GM12878 (cell line): ENCODE results near the gene TBC1D20. TPM values are rescaled to one million over a fixed set of nuclear protein-coding genes. Genes with fewer than 3 reads are reported as not detected.

Experiments used
- polyA plus RNA-seq, 11 experiments: library from polyadenylated mRNA; depleted of rRNA in 4 of 11; unstranded in 6 of 11; stranded (reverse) in 5 of 11; fragments of >200 nt; fragmentation: Nextera tagmentation in 4 of 11; fragmentation: Illumina TruSeq in 1 of 11; extraction: Ambion mirVana in 4 of 11; extraction: Trizol in 1 of 11; gene quantifications; 1 replicate in 1 of 11; 2 replicates in 10 of 11; pipeline versions ENCODE4 v1.2.1 to v1.2.3, GENCODE V29; 2011 to 2016; ENCODE audit warnings: inconsistent platforms in 2 of 11, missing spikeins in 2 of 11, low read depth in 1 of 11
- small RNA-seq: library from RNA; depleted of rRNA; stranded (forward); fragments of <200 nt; gene quantifications from one replicate; pipeline ENCODE3, GENCODE V24; 2014
- total RNA-seq, 4 experiments: library from RNA; depleted of rRNA in 3 of 4; stranded (reverse); fragments of >200 nt in 3 of 4; fragmentation: Illumina TruSeq in 1 of 4; extraction: Trizol in 1 of 4; gene quantifications; 2 replicates each; pipeline versions ENCODE4 v1.2.1 to v1.2.3, GENCODE V29; 2013 to 2021

TBC1D20 gene
- total and polyA plus RNA-seq, 10 of the 15 experiments (the other 5 are each of a cell fraction or from before 2014, with no cell fraction given), result 4.3 to 17.9 (median 11.2) TPM

Small RNA genes lying within 50 kb of the gene (small RNA-seq; reads per million reads assigned to genes)
- gene RF00019, result not detected

Other genes starting within 250 kb of the TBC1D20 start
Only the 7 nearest of the 12 such genes appear.
- 36.1 TPM in 2 replicates for gene ZCCHC3, start 165.0 kb downstream of the TBC1D20 start, total RNA-seq (2014; rRNA removed)
- gene ZCCHC3, start 165.0 kb downstream of the TBC1D20 start, total RNA-seq (2014; rRNA removed; fragmentation: Illumina TruSeq; extraction: Trizol), result 13.8 and 15.3 TPM in 2 replicates
- 31.9 and 32.8 TPM in 2 replicates for gene ZCCHC3, start 165.0 kb downstream of the TBC1D20 start, total RNA-seq (2021)
- gene ZCCHC3, start 165.0 kb downstream of the TBC1D20 start, polyA plus RNA-seq (2011; rRNA removed), result 31.3 and 33.1 TPM in 2 replicates
- 20.2 and 21.9 TPM in 2 replicates for gene ZCCHC3, start 165.0 kb downstream of the TBC1D20 start, polyA plus RNA-seq (2014; fragmentation: Illumina TruSeq; extraction: Trizol)
- 10 to 100 TPM in 1 of 2 experiments, 1 to 10 TPM in 1; 5.3 to 10.8 TPM for gene ZCCHC3, start 165.0 kb downstream of the TBC1D20 start, polyA plus RNA-seq (2014; fragmentation: Nextera tagmentation; extraction: Ambion mirVana)
- gene ZCCHC3, start 165.0 kb downstream of the TBC1D20 start, polyA plus RNA-seq (2014; rRNA removed), result 32.1 and 33.5 TPM in 2 replicates
- gene ZCCHC3, start 165.0 kb downstream of the TBC1D20 start, polyA plus RNA-seq (2016; fragmentation: Nextera tagmentation; extraction: Ambion mirVana), result 10 to 100 TPM in 1 of 2 experiments, 1 to 10 TPM in 1; 7.7 to 14.1 TPM
- 2.8 and 3.3 TPM in 2 replicates for gene SOX12, start 137.0 kb downstream of the TBC1D20 start, total RNA-seq (2014; rRNA removed)
- 0.92 and 1.1 TPM in 2 replicates for gene SOX12, start 137.0 kb downstream of the TBC1D20 start, total RNA-seq (2014; rRNA removed; fragmentation: Illumina TruSeq; extraction: Trizol)
- gene SOX12, start 137.0 kb downstream of the TBC1D20 start, total RNA-seq (2021), result 17.9 TPM in 2 replicates
- gene SOX12, start 137.0 kb downstream of the TBC1D20 start, polyA plus RNA-seq (2011; rRNA removed), result 1.1 and 1.7 TPM in 2 replicates
- 1.5 and 3.2 TPM in 2 replicates for gene SOX12, start 137.0 kb downstream of the TBC1D20 start, polyA plus RNA-seq (2014; fragmentation: Illumina TruSeq; extraction: Trizol)
- gene SOX12, start 137.0 kb downstream of the TBC1D20 start, polyA plus RNA-seq (2014; fragmentation: Nextera tagmentation; extraction: Ambion mirVana), result under 1 TPM; 0.50 to 0.71 TPM
- 5.0 and 7.5 TPM in 2 replicates for gene SOX12, start 137.0 kb downstream of the TBC1D20 start, polyA plus RNA-seq (2014; rRNA removed)
- gene SOX12, start 137.0 kb downstream of the TBC1D20 start, polyA plus RNA-seq (2016; fragmentation: Nextera tagmentation; extraction: Ambion mirVana), result 1 to 10 TPM in 1 of 2 experiments, under 1 TPM in 1; 0.88 to 1.0 TPM
- 9.1 and 10.5 TPM in 2 replicates for gene NRSN2, start 115.4 kb downstream of the TBC1D20 start, total RNA-seq (2014; rRNA removed)
- 6.9 and 8.9 TPM in 2 replicates for gene NRSN2, start 115.4 kb downstream of the TBC1D20 start, total RNA-seq (2014; rRNA removed; fragmentation: Illumina TruSeq; extraction: Trizol)
- gene NRSN2, start 115.4 kb downstream of the TBC1D20 start, total RNA-seq (2021), result 21.9 and 24.7 TPM in 2 replicates
- gene NRSN2, start 115.4 kb downstream of the TBC1D20 start, polyA plus RNA-seq (2011; rRNA removed), result 3.7 and 8.0 TPM in 2 replicates
- gene NRSN2, start 115.4 kb downstream of the TBC1D20 start, polyA plus RNA-seq (2014; fragmentation: Illumina TruSeq; extraction: Trizol), result 14.6 and 16.9 TPM in 2 replicates
- gene NRSN2, start 115.4 kb downstream of the TBC1D20 start, polyA plus RNA-seq (2014; fragmentation: Nextera tagmentation; extraction: Ambion mirVana), result 1 to 10 TPM; 6.2 to 7.6 TPM
- gene NRSN2, start 115.4 kb downstream of the TBC1D20 start, polyA plus RNA-seq (2014; rRNA removed), result 18.9 and 24.3 TPM in 2 replicates
- gene NRSN2, start 115.4 kb downstream of the TBC1D20 start, polyA plus RNA-seq (2016; fragmentation: Nextera tagmentation; extraction: Ambion mirVana), result 10 to 100 TPM; 26.4 to 32.4 TPM
- 30.8 and 34.8 TPM in 2 replicates for gene TRIB3, start 81.8 kb downstream of the TBC1D20 start, total RNA-seq (2014; rRNA removed)
- 10.9 and 11.5 TPM in 2 replicates for gene TRIB3, start 81.8 kb downstream of the TBC1D20 start, total RNA-seq (2014; rRNA removed; fragmentation: Illumina TruSeq; extraction: Trizol)
- gene TRIB3, start 81.8 kb downstream of the TBC1D20 start, total RNA-seq (2021), result 24.7 and 27.3 TPM in 2 replicates
- gene TRIB3, start 81.8 kb downstream of the TBC1D20 start, polyA plus RNA-seq (2011; rRNA removed), result 11.0 and 24.2 TPM in 2 replicates
- 11.9 and 12.1 TPM in 2 replicates for gene TRIB3, start 81.8 kb downstream of the TBC1D20 start, polyA plus RNA-seq (2014; fragmentation: Illumina TruSeq; extraction: Trizol)
- 1 to 10 TPM; 2.2 to 8.6 TPM for gene TRIB3, start 81.8 kb downstream of the TBC1D20 start, polyA plus RNA-seq (2014; fragmentation: Nextera tagmentation; extraction: Ambion mirVana)
- 23.3 and 28.2 TPM in 2 replicates for gene TRIB3, start 81.8 kb downstream of the TBC1D20 start, polyA plus RNA-seq (2014; rRNA removed)
- 10 to 100 TPM; 23.2 to 26.4 TPM for gene TRIB3, start 81.8 kb downstream of the TBC1D20 start, polyA plus RNA-seq (2016; fragmentation: Nextera tagmentation; extraction: Ambion mirVana)
- gene RBCK1, start 54.2 kb downstream of the TBC1D20 start, total RNA-seq (2014; rRNA removed), result 73.3 and 76.9 TPM in 2 replicates
- gene RBCK1, start 54.2 kb downstream of the TBC1D20 start, total RNA-seq (2014; rRNA removed; fragmentation: Illumina TruSeq; extraction: Trizol), result 34.4 and 39.3 TPM in 2 replicates
- 95.4 and 99.7 TPM in 2 replicates for gene RBCK1, start 54.2 kb downstream of the TBC1D20 start, total RNA-seq (2021)
- gene RBCK1, start 54.2 kb downstream of the TBC1D20 start, polyA plus RNA-seq (2011; rRNA removed), result 73.4 and 75.2 TPM in 2 replicates
- gene RBCK1, start 54.2 kb downstream of the TBC1D20 start, polyA plus RNA-seq (2014; fragmentation: Illumina TruSeq; extraction: Trizol), result 21.2 and 46.3 TPM in 2 replicates
- 10 to 100 TPM; 14.1 to 18.8 TPM for gene RBCK1, start 54.2 kb downstream of the TBC1D20 start, polyA plus RNA-seq (2014; fragmentation: Nextera tagmentation; extraction: Ambion mirVana)
- gene RBCK1, start 54.2 kb downstream of the TBC1D20 start, polyA plus RNA-seq (2014; rRNA removed), result 93.4 and 102 TPM in 2 replicates
- gene RBCK1, start 54.2 kb downstream of the TBC1D20 start, polyA plus RNA-seq (2016; fragmentation: Nextera tagmentation; extraction: Ambion mirVana), result 10 to 100 TPM; 83.8 to 89.8 TPM
- 96.2 and 103 TPM in 2 replicates for gene CSNK2A1, start 81.3 kb upstream of the TBC1D20 start, total RNA-seq (2014; rRNA removed)
- 141 and 143 TPM in 2 replicates for gene CSNK2A1, start 81.3 kb upstream of the TBC1D20 start, total RNA-seq (2014; rRNA removed; fragmentation: Illumina TruSeq; extraction: Trizol)
- gene CSNK2A1, start 81.3 kb upstream of the TBC1D20 start, total RNA-seq (2021), result 124 and 135 TPM in 2 replicates
- gene CSNK2A1, start 81.3 kb upstream of the TBC1D20 start, polyA plus RNA-seq (2011; rRNA removed), result 119 and 125 TPM in 2 replicates
- gene CSNK2A1, start 81.3 kb upstream of the TBC1D20 start, polyA plus RNA-seq (2014; fragmentation: Illumina TruSeq; extraction: Trizol), result 199 and 233 TPM in 2 replicates
- 10 to 100 TPM; 47.6 to 56.5 TPM for gene CSNK2A1, start 81.3 kb upstream of the TBC1D20 start, polyA plus RNA-seq (2014; fragmentation: Nextera tagmentation; extraction: Ambion mirVana)
- gene CSNK2A1, start 81.3 kb upstream of the TBC1D20 start, polyA plus RNA-seq (2014; rRNA removed), result 75.4 and 78.6 TPM in 2 replicates
- gene CSNK2A1, start 81.3 kb upstream of the TBC1D20 start, polyA plus RNA-seq (2016; fragmentation: Nextera tagmentation; extraction: Ambion mirVana), result 10 to 100 TPM; 93.8 TPM
- not detected in 2 replicates for gene TCF15, start 147.8 kb upstream of the TBC1D20 start, total RNA-seq (2014; rRNA removed)
- gene TCF15, start 147.8 kb upstream of the TBC1D20 start, total RNA-seq (2014; rRNA removed; fragmentation: Illumina TruSeq; extraction: Trizol), result not detected in 2 replicates
- gene TCF15, start 147.8 kb upstream of the TBC1D20 start, total RNA-seq (2021), result not detected in 2 replicates
- 0.08 TPM in 1 of 2 replicates, not detected in the other for gene TCF15, start 147.8 kb upstream of the TBC1D20 start, polyA plus RNA-seq (2011; rRNA removed)
- gene TCF15, start 147.8 kb upstream of the TBC1D20 start, polyA plus RNA-seq (2014; fragmentation: Illumina TruSeq; extraction: Trizol), result not detected in 2 replicates
- gene TCF15, start 147.8 kb upstream of the TBC1D20 start, polyA plus RNA-seq (2014; fragmentation: Nextera tagmentation; extraction: Ambion mirVana), result not detected
- gene TCF15, start 147.8 kb upstream of the TBC1D20 start, polyA plus RNA-seq (2014; rRNA removed), result not detected in 2 replicates
- not detected for gene TCF15, start 147.8 kb upstream of the TBC1D20 start, polyA plus RNA-seq (2016; fragmentation: Nextera tagmentation; extraction: Ambion mirVana)